Right ventricle myocardium inferior (tissue), 1 donor: ENCODE results near the gene GALNT9. TPM values are rescaled to one million over a fixed set of nuclear protein-coding genes. Genes with fewer than 3 reads are reported as not detected.

Experiments
- ATAC-seq: fragments of 200-7000 bp; cut with Tn5 transposase; one replicate; pipeline ENCODE4 v1.9.1; 2020; ENCODE audit warnings: mild to moderate bottlenecking, moderate library complexity
- DNase-seq: peaks from one replicate; pipeline ENCODE4 v3.0.0; 2021; ENCODE audit errors: missing footprints
- intact Hi-C: fragments of 100-400 bp; cut with DNase I; formaldehyde crosslinking; loops from one replicate; pipeline ENCODE4 v1.11.0; 2022
- total RNA-seq: library from RNA; stranded (reverse); fragmentation: NEBNext Ultra II Directional; extraction: Animal tissue kit (Norgen Biotek cat#: 25700); gene quantifications from one replicate; pipeline ENCODE4 v1.2.1, GENCODE V29; 2021
- donor health status: DM: no; HTN: yes; CAD: no; lungs with severe emphysema.

Gene GALNT9
- total RNA-seq, 1 donor from 2014 or later = not detected

DNA sequence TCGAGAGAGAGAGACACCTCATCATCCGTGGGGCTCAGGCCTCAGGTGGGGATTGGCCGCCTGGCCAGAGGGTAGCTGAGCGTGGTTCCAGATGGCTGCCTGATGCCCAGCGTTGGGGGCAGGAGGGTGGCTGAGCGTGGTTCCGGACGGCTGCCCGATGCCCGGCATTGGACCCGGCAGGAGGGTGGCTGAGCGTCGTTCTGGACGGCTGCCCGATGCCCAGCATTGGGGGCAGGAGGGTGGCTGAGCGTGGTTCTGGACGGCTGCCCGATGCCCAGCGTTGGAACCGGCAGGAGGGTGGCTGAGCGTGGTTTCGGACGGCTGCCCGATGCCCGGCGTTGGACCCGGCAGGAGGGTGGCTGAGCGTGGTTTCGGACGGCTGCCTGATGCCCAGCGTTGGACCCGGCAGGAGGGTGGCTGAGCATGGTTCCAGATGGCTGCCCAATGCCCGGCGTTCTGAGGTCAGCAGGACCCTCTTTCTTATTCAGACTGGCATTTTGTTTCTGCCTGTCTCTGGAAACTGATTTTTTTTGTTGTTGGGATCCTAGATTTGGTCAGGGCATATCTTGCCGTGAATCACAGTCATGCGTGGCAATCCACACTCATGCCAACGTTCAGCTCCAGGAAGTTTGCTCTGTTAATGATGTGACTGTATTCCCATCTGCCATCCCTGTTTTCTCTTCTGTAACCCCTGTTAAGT is 40.7 kb downstream of the GALNT9 start:
- DNase-seq (no peak), ATAC-seq (no peak)
- intact Hi-C loops = no loop called here

DNA sequence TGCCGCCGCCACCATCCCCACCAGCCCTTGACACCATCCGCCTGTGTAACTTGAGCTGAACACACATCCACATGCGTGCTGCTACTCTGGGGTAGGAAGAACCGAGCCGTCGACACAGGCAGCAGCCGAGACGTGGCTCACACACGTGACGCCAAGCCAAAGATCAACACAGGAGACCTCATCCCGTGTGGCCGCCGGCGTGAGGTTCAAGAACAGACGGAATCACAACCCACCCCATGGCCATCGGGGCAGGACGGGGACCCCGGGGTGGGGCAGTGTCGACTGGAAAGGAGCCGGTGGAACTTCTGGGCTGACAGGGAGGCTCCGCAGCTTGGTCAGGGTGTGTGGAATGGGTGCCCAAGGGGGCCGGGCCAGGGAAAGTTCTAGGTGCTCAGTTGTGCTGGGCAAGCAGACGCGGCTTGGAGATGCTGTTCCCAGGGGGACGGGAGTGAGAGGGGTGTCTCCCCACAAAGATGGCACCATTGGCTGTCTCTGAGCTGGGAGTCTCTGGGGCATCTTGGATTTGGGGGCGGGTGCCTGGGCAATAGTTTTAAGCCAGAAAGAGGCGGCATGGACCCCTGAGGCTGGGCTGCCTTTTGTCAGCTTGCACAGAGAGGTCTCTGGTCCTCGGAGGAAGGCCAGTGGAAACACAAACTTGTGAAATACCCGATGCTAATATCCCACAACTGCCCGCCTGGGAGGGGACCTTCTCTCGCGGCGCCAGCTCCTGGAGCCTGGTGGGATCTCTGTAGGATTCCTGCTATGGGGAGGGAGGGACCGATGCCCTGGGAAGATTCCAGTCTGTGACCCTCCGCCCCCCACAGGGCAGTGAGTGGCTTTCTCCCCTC is 41.8 kb downstream of the GALNT9 start:
- ATAC-seq (no peak), DNase-seq (peak; percentile 62)
- intact Hi-C loops = no loop called here

DNA sequence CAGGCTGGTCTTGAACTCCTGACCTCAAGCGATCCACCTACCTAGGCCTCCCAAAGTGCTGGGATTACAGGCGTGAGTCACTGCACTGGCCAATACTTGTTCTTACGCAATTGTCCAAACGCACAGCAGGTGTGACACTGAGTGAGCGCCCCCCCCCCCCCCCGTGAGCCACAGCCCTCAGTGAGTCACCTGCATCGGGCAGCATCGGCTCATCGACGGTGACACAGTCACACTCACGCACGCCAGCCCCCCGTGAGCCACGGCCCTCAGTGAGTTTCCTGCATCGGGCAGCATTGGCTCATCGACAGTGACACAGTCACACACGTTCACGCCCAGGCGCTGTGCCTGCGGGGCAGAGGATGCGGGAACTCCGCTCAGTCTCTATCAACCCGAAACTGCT is 42.5 kb downstream of the GALNT9 start:
- intact Hi-C loops = no loop called here
- peak; percentile 34 for DNase-seq
- no peak for ATAC-seq

DNA sequence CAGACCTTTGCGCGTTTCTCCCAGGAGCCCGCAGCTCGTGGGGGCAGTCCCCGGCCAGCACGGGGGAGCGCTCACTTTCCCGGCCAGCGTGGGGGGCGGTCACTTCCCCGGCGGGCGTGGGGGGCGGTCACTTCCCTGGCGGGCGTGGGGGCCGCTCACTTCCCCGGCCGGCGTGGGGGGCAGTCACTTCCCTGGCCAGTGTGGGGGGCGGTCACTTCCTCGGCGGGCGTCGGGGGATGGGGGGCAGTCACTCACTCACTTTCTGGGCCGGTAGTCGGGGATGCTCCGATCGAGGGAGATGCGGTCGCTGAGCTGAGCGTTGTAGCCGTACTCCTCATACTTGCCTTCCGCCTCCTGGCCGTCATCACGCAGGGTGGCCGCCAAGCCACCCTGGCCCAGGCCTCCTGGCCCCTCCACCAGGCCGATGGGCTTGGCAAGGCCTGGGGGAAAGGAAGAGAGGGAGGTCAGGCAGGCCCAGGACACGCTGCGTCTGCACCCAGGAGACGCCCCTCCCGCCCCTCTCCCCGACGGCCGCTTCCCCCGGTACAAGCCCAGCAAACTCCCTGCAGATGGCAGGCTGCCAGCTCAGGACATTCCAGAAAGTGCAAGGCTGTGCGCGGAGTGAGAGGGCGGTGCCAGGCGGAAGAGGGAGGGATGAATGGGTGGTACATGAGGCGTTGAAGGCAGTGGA is 43.3 kb downstream of the GALNT9 start:
- intact Hi-C loops = no loop called here
- peak; percentile 62 for ATAC-seq
- peak; percentile 69 for DNase-seq

DNA sequence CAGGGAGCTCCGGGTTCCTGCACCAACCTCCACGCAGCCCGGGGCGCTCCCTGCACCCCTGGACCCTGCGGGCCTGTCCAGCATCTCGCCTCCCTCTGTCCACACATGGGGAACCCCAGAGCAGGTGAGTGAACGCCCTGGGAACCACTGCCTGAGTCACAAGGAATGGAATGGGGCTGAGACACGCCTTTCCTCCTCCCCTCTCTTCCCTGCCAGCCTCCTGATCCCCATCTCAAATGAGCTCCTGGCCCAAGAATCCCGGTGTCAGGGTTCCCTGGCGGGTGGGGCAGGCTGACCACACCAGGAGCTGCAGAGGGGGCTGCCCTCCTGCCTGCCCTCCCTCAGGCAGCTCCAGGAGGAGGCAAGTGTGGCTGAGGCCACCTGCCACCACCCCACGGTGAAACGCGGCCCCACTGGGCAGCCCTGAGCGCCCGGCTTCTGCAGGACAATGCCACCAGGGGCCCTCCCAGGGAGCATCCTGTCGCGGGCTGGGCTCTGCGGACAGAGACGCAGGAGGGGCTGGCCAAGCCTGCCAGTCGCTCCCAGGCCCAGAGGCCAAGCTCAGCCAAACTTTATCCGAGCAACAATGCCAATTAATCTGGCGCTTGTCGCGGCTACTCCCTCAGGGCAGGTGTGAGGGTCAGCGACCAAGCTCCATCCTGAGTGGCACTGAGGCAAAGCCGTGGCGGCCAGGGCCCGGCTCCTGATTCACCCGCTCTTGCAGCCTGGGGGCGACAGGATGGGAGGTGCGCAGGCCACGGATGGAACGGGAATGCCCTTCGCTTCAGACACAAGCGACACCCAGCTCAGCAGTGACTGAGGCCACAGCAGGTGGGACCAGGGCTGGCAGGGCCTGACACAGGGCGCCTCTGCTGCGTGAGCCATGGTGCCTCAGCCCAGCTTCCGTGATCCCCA is 44.3 kb downstream of the GALNT9 start:
- DNase-seq = peak; percentile 68
- intact Hi-C loops = no loop called here
- ATAC-seq = no peak

DNA sequence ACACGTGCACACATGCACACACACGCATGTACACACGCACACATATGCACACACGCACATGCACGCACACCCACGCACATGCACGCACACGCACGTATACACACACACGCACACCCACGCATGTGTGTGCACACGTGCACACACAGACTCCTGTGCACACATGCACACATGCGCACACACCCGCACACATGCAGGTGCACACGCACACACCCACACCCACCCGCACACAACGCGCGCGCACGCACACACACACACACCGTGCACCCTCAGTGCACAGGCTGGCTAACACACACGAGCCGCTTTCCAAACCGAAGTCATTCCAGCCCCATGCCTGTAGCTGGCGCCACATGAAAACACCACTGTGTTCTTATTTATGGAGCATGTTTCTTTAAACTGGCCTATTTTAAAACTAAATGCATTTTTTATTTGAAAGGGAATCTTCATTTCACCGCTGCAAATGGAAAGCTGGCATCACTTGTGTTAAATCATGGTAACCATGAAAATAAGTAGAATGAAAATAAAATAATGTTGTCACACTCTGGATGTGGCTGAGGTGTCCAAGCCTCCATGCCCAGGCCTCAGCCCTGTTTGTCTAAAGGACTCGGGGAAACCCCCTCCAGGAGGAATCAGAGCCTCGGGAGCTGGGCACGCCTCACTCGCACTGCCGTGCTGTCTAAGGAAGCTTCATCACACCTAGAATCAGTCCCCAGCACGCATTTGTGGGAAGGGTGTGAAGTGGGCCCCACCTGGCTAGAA is 45.1 kb downstream of the GALNT9 start:
- intact Hi-C loops = no loop called here

DNA sequence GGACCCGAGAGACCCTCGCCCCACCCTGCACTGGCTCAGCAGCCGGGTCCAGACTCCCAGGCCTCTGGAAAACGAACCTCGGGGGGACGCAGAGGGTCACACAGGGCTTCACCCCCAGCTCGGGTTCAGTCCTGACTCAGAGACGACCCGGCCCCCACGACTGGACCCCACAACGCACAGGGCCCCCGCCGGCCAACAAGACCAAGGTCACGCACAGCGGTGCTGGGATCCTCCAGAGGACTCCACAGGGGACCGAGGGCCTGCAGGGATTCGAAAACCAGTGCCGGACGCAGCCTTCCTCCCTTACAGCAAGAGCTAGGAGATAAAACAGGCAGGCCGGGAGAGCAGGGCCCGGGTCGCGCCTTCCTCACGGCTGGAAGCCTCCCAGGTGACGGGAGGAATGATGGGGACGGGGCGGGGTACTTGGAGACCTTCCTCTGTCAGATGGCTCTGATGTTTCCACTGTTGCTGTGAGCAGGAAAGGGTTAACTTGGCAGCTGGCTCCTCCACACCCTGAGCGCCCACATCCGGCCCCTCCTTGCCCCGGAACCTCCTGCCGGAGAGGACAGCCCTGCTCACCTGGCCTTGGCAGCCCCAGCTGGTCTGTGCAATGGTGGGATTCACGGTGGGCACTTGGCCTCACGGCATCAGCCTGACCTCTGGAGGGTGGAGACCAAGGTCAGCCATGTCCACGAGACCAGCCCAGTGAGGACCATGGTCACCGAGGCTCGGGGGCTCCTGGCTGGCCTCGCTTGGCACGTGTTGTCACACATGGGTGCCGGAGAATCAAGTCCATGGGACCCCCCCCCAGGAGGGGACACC is 46.2 kb downstream of the GALNT9 start:
- intact Hi-C loops = no loop called here
- ATAC-seq (no peak), DNase-seq (peak; percentile 53)

More for the DNA sequence above, 45.1 kb downstream of the GALNT9 start:
- DNase-seq (peak; percentile 60), ATAC-seq (no peak)

DNA sequence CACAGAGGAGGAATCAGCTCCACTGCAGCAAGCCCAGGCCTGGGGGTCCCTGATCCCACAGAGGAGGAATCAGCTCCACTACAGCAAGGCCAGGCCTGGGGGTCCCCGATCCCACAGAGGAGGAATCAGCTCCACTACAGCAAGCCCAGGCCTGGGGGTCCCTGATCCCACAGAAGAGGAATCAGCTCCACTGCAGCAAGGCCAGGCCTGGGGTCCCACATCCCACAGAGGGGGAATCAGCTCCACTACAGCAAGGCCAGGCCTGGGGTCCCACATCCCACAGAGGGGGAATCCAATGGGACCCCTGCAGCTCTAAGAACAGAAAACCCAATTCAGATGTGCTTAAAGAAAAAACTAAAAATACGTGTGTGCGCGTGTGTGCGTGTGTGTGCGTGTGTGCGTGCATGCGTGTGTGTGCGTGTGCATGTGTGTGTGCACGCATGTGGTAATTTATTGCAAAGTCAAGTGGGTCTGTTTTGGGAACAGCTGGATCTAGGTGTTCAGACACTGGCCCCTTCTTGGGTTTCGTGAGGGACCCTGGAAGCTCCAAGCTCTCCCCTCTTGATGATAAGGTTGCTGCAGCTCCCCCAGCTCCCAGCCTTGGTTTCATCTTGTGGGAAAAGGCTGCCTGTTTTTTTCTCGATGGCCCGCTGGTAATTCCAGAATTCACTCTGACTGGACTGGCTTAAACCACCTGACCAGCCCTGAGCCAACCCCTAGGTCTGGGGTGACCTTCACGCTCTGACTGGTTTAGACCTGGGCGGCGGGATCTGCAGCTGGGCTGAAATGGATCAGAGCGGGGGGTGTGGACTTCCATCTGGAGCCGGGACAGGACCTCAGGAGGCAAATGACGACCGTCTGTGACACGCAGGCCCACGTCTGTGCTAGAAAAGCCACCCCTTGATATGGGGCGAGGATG is 47.1 kb downstream of the GALNT9 start:
- ATAC-seq = no peak
- peak; percentile 13 for DNase-seq
- intact Hi-C loops = no loop called here

DNA sequence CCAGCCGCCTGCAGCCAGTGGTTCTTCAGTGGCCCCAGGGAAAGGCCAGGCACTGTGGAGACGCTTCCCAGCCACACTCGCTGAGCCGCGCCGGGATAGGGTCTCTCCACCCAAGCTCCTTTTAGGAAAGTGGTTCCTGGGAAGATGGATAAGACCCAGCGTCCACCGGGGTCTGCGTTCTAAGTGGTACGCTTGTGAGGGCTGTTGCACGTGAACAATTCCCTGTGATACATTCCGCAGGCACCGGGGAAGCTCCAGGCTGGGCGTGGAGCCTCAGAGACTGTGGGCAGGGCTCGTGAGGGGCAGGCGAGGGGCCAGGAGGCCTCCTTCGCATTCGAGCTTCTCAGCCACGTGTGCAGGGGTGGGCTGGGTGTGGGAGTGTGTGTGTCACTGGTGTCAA is 48.4 kb downstream of the GALNT9 start:
- intact Hi-C loops = no loop called here
- peak; percentile 32 for DNase-seq
- ATAC-seq = no peak

DNA sequence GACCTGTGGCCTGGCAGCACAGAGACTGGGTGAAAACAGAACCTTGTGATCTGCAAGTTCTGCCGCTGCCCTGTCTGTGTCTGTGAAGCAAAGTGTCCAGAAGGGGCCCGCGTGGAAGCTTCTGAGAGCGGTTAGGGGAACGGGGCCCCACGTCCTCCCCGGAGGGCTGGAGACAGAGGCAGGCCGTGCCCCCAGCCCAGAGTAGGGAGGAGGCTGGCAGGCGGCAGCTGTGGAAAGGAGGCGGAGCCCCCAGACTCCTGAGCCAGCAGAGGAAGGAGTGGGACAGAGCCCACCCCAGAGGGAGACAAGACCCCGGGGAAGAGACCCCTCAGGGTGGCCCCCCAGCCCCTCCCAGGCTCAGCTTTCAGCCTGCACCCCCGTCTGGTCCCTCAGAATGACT is 49.0 kb downstream of the GALNT9 start:
- peak; percentile 46 for DNase-seq
- no peak for ATAC-seq
- intact Hi-C loops = no loop called here

DNA sequence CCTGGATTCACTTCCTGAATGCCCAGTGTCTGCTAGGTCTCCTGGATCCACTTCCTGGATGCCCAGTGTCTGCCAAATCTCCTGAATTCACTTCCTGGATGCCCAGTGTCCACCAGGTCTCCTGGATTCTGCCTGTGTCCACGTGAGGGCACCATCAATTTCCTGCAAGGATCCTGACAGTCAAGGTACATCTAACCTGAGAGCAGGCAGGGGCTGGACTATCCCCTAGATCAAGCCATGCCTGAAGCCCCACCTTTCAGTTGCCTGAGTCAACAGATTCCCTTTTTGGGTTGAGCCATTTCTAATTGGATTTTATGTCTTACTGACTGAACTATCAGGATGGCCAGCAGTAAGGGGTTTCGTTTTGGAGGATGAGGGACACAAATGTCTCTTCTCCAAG is 49.5 kb downstream of the GALNT9 start:
- ATAC-seq (no peak), DNase-seq (peak; percentile 1)
- intact Hi-C loops = no loop called here

DNA sequence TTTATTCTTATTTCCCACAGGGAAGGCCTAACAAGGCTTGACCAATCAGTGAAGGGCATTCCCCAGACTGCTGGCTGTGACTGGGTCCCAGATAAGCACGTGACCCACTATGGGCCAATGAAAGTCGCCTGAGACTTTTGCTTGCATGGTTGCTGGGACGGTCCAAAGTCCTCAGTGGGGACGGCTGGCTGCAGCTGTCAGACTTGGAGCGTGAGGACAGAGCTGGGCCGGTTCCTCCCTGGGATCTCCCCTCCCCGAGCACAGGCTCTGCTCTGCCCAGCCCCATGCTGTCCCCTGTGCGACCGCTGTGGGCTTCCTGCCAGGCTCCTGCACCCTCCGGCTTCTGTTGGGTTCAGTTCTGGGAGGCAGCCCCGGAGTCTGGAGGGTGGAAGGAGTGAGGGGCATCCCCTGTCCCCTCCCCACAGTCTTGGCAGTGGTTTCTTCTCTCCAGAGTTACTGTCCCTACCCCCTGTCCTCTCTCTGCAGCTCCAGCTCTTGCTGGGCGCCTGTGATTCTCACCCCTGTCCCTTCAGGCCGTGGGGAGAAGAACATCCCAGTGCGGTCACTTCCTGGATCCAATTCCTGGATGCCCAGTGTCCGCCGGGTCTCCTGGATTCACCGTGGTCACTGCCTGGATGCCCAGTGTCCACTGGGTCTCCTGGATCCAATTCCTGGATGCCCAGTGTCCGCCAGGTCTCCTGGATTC is 50.1 kb downstream of the GALNT9 start:
- ATAC-seq (peak; percentile 88), DNase-seq (peak; percentile 80)
- intact Hi-C loops = no loop called here

DNA sequence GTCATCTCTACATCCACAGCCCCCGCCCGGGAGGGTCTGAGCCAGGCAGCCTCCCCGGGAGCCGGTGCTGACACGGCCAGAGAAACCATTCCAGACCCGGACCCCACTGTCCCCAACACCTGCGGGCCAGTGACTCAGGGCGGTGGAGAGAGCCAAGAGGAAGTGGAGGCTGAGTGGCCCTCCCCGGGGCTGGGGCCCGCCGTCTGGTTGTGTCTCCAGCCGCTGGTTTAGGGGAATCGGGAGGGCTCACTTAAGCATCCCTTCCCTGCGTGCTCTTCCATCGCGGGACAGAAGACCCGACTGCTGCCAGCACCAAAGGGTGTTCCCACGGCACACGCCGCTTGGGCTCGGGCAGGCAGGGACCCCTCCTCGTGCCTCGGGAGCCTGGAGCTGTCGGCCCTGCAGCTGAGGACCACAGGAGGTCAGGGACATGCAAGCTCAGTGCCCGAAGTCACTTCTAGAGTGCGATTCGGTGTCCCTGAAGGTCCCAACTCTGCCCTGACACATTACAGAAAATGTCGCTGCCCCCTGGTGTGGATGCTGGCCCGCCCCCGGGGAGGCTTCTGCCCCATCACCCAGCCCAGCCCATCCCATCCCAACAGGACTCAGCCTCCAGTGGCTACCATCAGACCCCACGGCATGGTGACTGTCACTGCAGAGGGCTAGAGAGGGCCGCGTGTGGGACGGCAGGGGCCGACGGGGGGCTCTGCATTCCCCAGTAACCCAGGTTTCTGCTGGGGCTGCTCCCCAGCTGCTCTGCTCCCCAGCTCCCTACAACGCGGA is 50.8 kb downstream of the GALNT9 start:
- DNase-seq = peak; percentile 21
- no peak for ATAC-seq
- intact Hi-C loops = no loop called here

DNA sequence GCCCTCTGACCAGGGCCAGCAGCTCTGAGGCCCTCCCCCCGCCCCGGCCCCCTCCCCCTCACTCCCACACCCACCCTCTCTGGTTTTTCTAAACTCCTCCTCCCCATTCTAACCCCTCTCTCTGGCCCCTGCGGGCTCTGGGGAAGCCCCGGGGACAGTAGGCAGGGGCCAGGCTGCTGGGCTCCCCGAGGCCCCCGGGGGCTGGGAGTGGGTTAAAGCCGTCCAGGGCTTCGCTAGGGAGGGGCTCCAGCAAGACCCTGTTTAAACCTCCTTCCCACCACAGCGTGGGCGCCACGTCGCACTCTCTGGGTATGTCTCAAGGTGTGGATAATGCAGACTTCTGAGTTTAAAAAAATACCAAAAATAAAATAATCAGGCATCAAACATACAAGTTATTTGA is 51.4 kb downstream of the GALNT9 start:
- intact Hi-C loops = no loop called here
- DNase-seq (no peak), ATAC-seq (no peak)

DNA sequence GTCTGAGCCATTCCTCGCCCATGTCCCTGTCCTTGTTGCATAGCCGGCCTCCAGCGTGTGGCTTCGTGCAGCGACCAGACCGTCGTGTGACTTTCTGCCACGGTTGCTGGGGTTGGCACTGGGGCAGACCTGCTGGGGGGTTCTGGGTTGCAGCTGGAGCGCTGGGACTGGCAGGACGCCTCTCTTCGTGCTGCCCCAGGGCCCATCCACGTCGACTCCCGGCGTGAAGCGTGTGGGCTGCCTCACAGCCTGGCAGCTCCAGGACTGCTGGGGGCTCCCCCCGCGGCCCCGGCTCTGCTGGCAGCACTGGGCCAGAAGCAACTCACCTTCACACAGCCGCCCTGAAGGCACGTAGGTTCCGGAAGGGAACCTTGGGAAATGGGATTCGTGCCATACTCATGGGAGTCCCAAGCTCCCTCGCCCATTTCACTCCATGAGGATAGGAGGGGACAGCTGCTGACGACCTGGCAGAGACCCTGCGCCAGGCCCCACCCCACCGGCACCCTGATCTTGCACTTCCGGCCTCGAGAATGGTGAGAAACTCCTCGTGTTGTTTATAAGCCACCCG is 51.9 kb downstream of the GALNT9 start:
- DNase-seq = peak; percentile 23
- intact Hi-C loops = no loop called here
- ATAC-seq = no peak
